Astrocyte of the spinal cord (primary cell): ENCODE data around the gene ZFP62.

Experiments used
- DNase-seq: peaks from one replicate; pipeline ENCODE4 v3.0.0; 2011; ENCODE audit warnings: low read depth, low spot score
- H3K4me3 ChIP-seq: 2 replicates; pipeline ENCODE4 v1.5.1; 2011; ENCODE audit warnings: low read depth, mild to moderate bottlenecking, low read length, moderate library complexity
- CTCF ChIP-seq: IDR thresholded peaks from 2 replicates; pipeline ENCODE4 v1.5.1; 2012; ENCODE audit warnings: low read depth, mild to moderate bottlenecking, low read length, inconsistent platforms
- in situ Hi-C: cut with HindIII; loops from 2 replicates; pipeline ENCODE4 v1.10.0; 2017; ENCODE audit warnings: low sequenced_read_pairs

The ZFP62 gene

GRCh38 chr5:180853121-180853847 is 7.8 kb downstream of the ZFP62 start:
- no peak for DNase-seq
- in situ Hi-C loops: no loop called here
- H3K4me3 ChIP-seq: no peak overlapping the region
- TF ChIP-seq CTCF: no peak

- no peak for TF ChIP-seq CTCF
- DNase-seq: no peak
- H3K4me3 ChIP-seq: no peak overlapping the region
- in situ Hi-C loops: no loop called here
Measured at GRCh38 chr5:180852495-180852894, 8.6 kb downstream of the ZFP62 start.

GRCh38 chr5:180850434-180851078 is 10.5 kb downstream of the ZFP62 start:
- in situ Hi-C loops: no loop called here
- no peak for DNase-seq
- no peak overlapping the region for H3K4me3 ChIP-seq
- TF ChIP-seq CTCF: no peak

GRCh38 chr5:180849827-180850226 is 11.2 kb downstream of the ZFP62 start:
- in situ Hi-C loops: no loop called here
- no peak overlapping the region for H3K4me3 ChIP-seq
- DNase-seq: no peak
- no peak for TF ChIP-seq CTCF

GRCh38 chr5:180848878-180849277 is 12.2 kb downstream of the ZFP62 start:
- no peak overlapping the region for H3K4me3 ChIP-seq
- in situ Hi-C loops: no loop called here
- DNase-seq: no peak
- no peak for TF ChIP-seq CTCF

- H3K4me3 ChIP-seq: no peak overlapping the region
- in situ Hi-C loops: no loop called here
- no peak for DNase-seq
- no peak for TF ChIP-seq CTCF
Measured at GRCh38 chr5:180848265-180848664, 12.8 kb downstream of the ZFP62 start.
